ENCODE data around the gene ADM. TPM values are rescaled to one million over a fixed set of nuclear protein-coding genes. Genes with fewer than 3 reads are reported as not detected.

ADM gene
- total RNA-seq, 2 experiments from 2014 or later = 0.46 to 4.9 TPM

- Histone ChIP-seq H4K20me1 (ENCODE audit: insufficient read depth, low read length) (peaks cover 5% of the 10 kb centered on the region; the same call in 1 of the 2 replicates), H3K4me1 (ENCODE audit: insufficient read depth, low read length, poor library complexity, severe bottlenecking) (peaks cover 6% of the 10 kb centered on the region), H3K79me2 (ENCODE audit: insufficient read depth, low read depth, low read length) (no peaks in the 10 kb centered on the region), H3K27ac (ENCODE audit: low read depth, low read length, poor library complexity, severe bottlenecking) (no peak overlapping the region), H3K9me3 (ENCODE audit: low read length) (no peaks in the 10 kb centered on the region), H3K4me3 (ENCODE audit: low read depth, low read length, poor library complexity, severe bottlenecking) (no peak overlapping the region), H2AFZ (ENCODE audit: low read length) (no peak overlapping the region), H3K4me2 (ENCODE audit: low read length) (no peak overlapping the region), H3K36me3 (ENCODE audit: insufficient read depth, low read length) (no peaks in the 10 kb centered on the region), H3K9me2 (ENCODE audit: insufficient read depth, low read length) (no peaks in the 10 kb centered on the region)
- TF ChIP-seq EZH2phosphoT487 (IDR thresholded peaks at IDR 0.05; ENCODE audit: borderline replicate concordance, low read depth, low read length) = no peak
- TF ChIP-seq CTCF (conservative IDR thresholded peaks at IDR 0.05; ENCODE audit: low read length) = no peak
- intact Hi-C loops (cut with micrococcal nuclease; ENCODE audit: unreplicated experiment) = no loop called here
- ChIA-PET POLR2A (no interaction called here), CTCF (ENCODE audit: unreplicated experiment) (no interaction called here)
- BruUV-seq (replicated peaks) = no TSS peak
- no peak for DNase-seq (ENCODE audit: low spot score)
Measured at GRCh38 chr11:10272132-10272531, 32.7 kb upstream of the ADM start.

- Histone ChIP-seq H4K20me1 (ENCODE audit: insufficient read depth, low read length) (0 out of 2 replicates have a peak, but pooled peaks cover under 1% of the 10 kb centered on the region), H2AFZ (ENCODE audit: low read length) (no peak overlapping the region), H3K4me3 (ENCODE audit: low read depth, low read length, poor library complexity, severe bottlenecking) (no peak overlapping the region), H3K9me2 (ENCODE audit: insufficient read depth, low read length) (no peaks in the 10 kb centered on the region), H3K79me2 (ENCODE audit: insufficient read depth, low read depth, low read length) (no peaks in the 10 kb centered on the region), H3K9me3 (ENCODE audit: low read length) (no peaks in the 10 kb centered on the region), H3K4me1 (ENCODE audit: insufficient read depth, low read length, poor library complexity, severe bottlenecking) (peaks cover 6% of the 10 kb centered on the region), H3K36me3 (ENCODE audit: insufficient read depth, low read length) (no peaks in the 10 kb centered on the region), H3K4me2 (ENCODE audit: low read length) (no peak overlapping the region), H3K27ac (ENCODE audit: low read depth, low read length, poor library complexity, severe bottlenecking) (no peak overlapping the region)
- no peak for DNase-seq (ENCODE audit: low spot score)
- intact Hi-C loops (cut with micrococcal nuclease; ENCODE audit: unreplicated experiment) = no loop called here
- BruUV-seq (replicated peaks) = no TSS peak
- ChIA-PET POLR2A (interaction anchor here (0.6 to 0.7 kb wide), 2 partner anchors 70 to 711 kb away, joined by 4 to 12 read pairs; no protein-coding TSS in a partner anchor), CTCF (ENCODE audit: unreplicated experiment) (no interaction called here)
- TF ChIP-seq EZH2phosphoT487 (IDR thresholded peaks at IDR 0.05; ENCODE audit: borderline replicate concordance, low read depth, low read length) (no peak), CTCF (conservative IDR thresholded peaks at IDR 0.05; ENCODE audit: low read length) (no peak)
Measured at GRCh38 chr11:10273738-10274137, 31.1 kb upstream of the ADM start.

GRCh38 chr11:10274726-10275125 is 30.1 kb upstream of the ADM start:
- H3K36me3 ChIP-seq (ENCODE audit: insufficient read depth, low read length) = no peaks in the 10 kb centered on the region
- no peak for TF ChIP-seq CTCF (conservative IDR thresholded peaks at IDR 0.05; ENCODE audit: low read length)
- TF ChIP-seq EZH2phosphoT487 (IDR thresholded peaks at IDR 0.05; ENCODE audit: borderline replicate concordance, low read depth, low read length) = no peak
- H4K20me1 ChIP-seq (ENCODE audit: insufficient read depth, low read length) = no peaks in the 10 kb centered on the region
- intact Hi-C loops (cut with micrococcal nuclease; ENCODE audit: unreplicated experiment) = no loop called here
- no peak for DNase-seq (ENCODE audit: low spot score)
- H3K4me2 ChIP-seq (ENCODE audit: low read length) = no peak overlapping the region
- H2AFZ ChIP-seq (ENCODE audit: low read length) = no peak overlapping the region
- ChIA-PET POLR2A (interaction anchor here (0.6 kb wide), 1 partner anchor 12 kb away, joined by 3 read pairs; no protein-coding TSS in a partner anchor), CTCF (ENCODE audit: unreplicated experiment) (no interaction called here)
- H3K9me2 ChIP-seq (ENCODE audit: insufficient read depth, low read length) = no peaks in the 10 kb centered on the region
- peaks cover 6% of the 10 kb centered on the region for H3K4me1 ChIP-seq (ENCODE audit: insufficient read depth, low read length, poor library complexity, severe bottlenecking)
- H3K79me2 ChIP-seq (ENCODE audit: insufficient read depth, low read depth, low read length) = no peaks in the 10 kb centered on the region
- H3K27ac ChIP-seq (ENCODE audit: low read depth, low read length, poor library complexity, severe bottlenecking) = no peak overlapping the region
- H3K9me3 ChIP-seq (ENCODE audit: low read length) = no peaks in the 10 kb centered on the region
- no peak overlapping the region for H3K4me3 ChIP-seq (ENCODE audit: low read depth, low read length, poor library complexity, severe bottlenecking)
- BruUV-seq (replicated peaks) = no TSS peak

Data from OCI-LY7 (cell line).